Urothelium cell line (cell line): ENCODE data around the gene PPP1R9A.

Experiments
- DNase-seq: peaks from one replicate; pipeline ENCODE4 v3.0.0; 2011; ENCODE audit warnings: low spot score, mixed read lengths
- FAIRE-seq: peaks from 2 replicates; lab custom pipeline; 2011; peaks lifted over from hg19 to GRCh38; lab: Jason Lieb, UNC

Gene PPP1R9A

DNA sequence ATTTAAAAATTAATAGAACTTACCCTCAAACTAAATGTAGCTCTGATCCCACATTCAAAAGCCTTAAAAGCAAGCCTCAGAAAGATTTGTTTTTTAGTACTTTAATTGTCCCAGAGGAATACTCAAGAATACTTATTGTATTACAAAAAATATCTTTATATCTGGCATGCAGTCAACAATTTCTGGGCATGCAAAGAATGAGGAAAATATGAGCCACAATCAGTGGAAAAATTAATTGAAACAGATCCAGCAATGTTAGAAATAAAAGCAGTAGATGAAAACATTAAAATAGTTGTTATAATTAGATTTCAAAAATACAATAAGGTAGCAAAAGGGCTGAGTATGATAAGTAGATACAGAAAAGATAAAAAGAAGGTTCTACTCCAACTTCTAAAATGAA, 262.3 kb downstream of the PPP1R9A start:
- FAIRE-seq (no peak), DNase-seq (no peak)

DNA sequence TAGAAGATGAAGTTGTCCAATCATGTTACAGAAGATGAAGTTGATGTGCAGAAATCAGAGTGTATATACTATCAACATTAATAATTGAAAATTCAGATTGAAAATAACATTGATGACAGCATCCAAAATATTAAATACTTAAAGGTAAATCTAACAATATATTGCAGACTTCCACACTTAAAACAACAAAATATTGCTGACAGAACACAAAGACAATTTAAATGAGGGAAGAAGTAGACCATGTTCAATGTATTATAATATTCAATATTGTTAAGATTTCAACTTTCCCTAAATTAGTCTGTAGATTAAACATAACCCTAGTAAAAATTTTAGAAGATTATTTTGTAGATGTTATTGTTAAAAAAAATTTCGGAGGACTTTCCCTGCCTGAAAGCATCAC, 265.0 kb downstream of the PPP1R9A start:
- FAIRE-seq: no peak

GRCh38 chr7:95190515-95190914, 283.1 kb downstream of the PPP1R9A start:
- DNase-seq (no peak), FAIRE-seq (no peak)

More for the DNA sequence above, 265.0 kb downstream of the PPP1R9A start:
- DNase-seq: no peak

GRCh38 chr7:95191795-95192194, 284.4 kb downstream of the PPP1R9A start:
- DNase-seq (no peak), FAIRE-seq (no peak)

DNA sequence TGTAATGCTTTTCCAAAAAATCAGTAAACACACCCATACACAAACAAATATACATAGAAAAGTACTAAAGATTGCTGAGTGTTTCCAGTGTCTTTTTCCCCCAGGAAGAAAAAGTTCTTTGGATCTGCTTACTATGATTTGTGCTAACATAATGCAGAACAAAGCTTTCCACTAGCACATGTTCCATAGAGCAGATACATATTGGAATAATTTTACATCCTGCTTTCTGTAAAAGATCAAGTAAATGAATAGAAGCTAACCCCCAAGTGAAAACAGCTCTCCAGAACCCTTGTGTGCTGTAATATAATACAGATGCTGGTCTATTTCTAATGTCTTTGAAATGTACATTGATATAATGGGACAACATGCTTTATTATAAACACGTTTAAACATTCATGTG, 291.5 kb downstream of the PPP1R9A start:
- no peak for DNase-seq
- no peak for FAIRE-seq

DNA sequence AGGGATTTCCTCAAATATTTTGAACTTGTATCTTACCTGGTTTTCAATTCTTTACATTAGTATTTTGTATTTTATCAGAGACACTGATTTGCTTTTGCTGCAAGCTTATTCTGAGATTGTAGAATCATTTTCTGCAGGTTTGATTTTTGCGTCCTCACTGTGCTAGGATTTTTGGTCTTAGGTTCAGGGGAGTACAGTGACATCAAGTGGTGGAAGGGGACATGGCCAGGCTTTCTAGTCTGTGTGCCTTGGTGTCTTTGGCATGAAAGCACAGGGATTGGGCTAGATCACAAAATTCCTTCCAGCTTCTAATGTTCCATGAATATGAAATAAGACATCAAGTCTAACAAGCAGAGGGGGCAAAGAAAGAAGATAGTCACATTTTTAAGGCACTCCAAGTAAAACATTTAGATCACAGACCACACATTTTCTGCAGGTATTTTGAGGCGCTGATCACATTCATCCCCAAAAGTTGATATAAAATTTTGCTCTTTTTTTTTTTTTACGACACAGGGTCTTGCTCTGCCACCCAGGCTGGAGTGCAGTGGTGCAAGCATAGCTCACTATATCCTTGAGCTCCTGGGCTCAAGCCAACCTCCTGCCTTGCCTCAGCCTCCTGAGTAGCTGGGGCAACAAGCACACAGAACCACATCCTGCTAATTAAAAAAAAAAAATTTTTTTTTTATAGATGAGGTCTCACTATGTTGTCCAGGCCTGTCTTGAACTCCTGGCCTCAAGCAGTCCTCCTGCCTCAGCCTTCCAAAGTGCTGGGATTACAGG, 292.6 kb downstream of the PPP1R9A start:
- peak; percentile 30 for FAIRE-seq
- peak; percentile 64 for DNase-seq

DNA sequence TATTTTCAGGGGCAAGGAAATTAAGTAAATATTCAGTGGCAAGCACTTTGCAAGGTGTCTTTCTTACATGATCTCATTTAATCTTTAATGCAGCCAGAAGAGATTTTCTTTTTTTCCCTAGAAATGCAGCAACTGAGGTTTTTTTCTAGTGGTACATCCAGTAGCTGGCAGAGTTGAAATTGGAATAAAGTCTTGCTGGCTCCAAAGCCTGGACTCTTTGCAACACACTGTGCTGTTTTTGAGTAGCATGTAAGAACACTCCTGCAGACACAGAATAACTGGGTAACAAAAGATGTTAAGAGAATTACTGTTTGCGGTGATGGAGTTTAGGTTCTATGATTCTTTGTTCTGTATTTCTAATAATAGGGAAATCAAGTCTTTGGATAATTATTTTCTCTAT, 293.3 kb downstream of the PPP1R9A start:
- DNase-seq (no peak), FAIRE-seq (no peak)

- DNase-seq: no peak
- FAIRE-seq: no peak
These were observed 294.3 kb downstream of the PPP1R9A start for GRCh38 chr7:95201727-95202126.

DNA sequence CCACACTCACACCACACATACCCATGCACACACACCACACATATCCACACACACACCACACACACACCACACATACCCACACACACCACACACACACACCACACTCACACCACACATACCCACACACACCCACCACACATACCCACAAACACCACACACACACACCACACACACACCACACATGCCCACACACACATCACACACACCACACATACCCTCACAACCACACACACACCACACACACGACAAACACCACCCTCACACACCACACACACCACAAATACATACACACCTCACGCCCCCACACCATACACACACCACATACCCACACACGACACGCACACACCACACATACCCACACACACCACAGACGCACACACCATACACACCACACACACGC, 297.2 kb downstream of the PPP1R9A start:
- DNase-seq (no peak), FAIRE-seq (peak; percentile 100)

- FAIRE-seq: no peak
These were observed 298.4 kb downstream of the PPP1R9A start for GRCh38 chr7:95205665-95206225.

DNA sequence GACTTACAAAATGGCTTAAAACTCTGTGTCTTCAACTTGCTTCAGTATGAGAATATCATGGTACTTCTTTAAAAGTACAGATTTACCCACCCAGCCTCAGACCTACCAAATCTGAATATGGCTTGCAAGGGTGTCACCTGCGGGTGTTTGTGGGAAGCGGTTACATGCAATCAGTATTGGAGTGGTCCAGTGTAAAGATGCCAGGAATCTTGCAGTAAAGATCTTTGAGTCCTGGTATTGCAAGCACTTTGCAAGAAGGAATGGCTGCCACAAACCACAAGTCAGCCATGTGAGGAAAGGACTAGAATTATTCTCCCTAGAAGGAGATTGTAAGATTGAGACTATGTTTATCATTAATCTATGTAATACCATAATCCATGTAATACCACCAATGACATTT, 301.9 kb downstream of the PPP1R9A start:
- FAIRE-seq (no peak), DNase-seq (no peak)

More at GRCh38 chr7:95205665-95206225, 298.4 kb downstream of the PPP1R9A start:
- peak; percentile 38 for DNase-seq

- no peak for FAIRE-seq
- no peak for DNase-seq
These were observed 302.4 kb downstream of the PPP1R9A start for GRCh38 chr7:95209788-95210187.

DNA sequence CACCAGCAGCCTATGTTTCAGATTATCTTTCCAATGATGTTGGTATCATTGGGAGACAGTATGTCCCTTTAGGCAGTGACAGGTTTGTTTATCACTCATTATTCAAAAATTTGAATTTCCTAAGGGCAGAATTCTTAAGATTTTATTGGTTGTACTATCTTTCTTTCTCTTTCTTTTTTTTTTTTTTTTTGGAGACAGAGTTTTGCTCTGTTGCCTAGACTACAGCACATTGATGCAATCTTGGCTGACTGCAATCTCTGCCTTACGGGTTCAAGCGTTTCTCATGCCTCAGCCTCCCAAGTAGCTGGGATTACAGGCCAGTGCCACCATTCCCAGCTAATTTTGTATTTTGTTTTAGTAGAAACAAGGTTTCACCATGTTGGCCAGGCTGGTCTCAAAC, 305.8 kb downstream of the PPP1R9A start:
- FAIRE-seq (no peak), DNase-seq (no peak)

DNA sequence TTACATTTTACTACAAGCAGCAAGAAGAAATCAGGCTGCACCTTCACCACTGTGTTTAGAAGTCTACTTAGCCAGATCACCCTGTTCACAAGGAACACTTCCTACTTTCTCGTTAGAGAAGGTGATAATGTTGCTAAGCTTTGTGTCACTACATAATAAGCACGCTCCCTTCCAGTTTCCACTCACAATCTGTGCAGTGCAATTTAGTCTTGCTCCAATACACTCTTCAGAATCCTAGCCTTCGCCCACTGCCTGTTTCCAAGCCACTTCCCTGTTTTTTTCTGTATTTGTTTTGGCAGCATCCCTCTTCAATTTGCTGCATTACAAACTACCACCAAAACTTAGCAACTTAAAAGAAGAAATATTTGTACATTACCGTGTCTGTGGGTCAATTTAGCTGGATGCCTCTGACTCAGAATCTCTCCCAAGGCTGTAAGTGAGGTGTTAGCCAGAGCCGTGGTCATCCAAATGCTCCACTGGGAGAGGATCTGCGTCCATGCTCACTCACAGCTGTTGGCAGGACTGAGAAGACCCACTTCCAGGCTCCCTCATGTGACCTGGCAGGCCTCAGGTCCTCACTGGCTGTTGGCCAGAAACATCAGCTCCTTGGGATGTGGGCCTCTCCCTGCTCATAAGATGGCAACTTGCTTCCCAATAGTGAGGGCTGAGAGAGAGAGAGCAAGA, 306.6 kb downstream of the PPP1R9A start:
- peak; percentile 13 for FAIRE-seq

GRCh38 chr7:95219721-95220120, 312.3 kb downstream of the PPP1R9A start:
- FAIRE-seq: no peak
- DNase-seq: no peak

More for the DNA sequence above, 306.6 kb downstream of the PPP1R9A start:
- no peak for DNase-seq

- no peak for DNase-seq
- no peak for FAIRE-seq
These were observed 312.9 kb downstream of the PPP1R9A start for GRCh38 chr7:95220328-95220727.

DNA sequence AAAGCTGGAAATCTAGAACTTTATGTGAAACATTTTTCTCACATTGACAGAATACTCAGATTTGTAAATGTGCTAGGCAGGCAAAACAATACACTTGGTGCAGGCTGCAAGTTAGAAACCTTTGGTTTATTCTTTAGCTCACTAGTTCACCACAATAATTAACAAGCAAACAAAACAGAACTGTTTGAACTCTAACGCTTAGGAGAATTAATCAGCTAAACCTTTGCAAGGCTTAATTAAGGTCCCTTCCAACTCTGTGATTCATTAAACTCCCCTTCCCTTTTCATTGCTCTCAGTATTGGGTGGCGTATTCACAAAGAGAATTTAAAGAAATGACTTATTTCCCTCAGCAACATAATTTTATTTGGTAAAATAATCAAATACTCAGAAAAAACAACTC, 317.9 kb downstream of the PPP1R9A start:
- no peak for FAIRE-seq
- no peak for DNase-seq

DNA sequence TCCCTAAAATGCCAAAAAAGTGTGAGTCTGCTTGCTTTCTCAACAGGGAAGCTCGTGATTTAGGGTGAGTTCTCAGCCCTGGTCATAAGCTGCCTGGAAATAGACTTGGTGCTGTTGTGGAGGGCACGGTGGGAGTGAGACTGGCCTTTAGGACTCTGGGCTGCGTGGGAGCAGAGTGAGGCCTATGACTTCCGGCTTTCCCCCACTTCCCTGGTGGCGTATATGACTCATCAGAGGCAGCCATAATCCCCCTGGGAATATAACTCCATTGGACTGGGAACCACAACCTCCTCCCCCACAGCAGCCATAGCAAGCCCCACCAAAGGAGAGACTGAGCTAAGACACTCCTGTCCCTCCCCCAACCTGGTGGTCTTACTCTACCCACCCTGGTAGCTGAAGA, 321.9 kb downstream of the PPP1R9A start:
- DNase-seq: peak; percentile 33

DNA sequence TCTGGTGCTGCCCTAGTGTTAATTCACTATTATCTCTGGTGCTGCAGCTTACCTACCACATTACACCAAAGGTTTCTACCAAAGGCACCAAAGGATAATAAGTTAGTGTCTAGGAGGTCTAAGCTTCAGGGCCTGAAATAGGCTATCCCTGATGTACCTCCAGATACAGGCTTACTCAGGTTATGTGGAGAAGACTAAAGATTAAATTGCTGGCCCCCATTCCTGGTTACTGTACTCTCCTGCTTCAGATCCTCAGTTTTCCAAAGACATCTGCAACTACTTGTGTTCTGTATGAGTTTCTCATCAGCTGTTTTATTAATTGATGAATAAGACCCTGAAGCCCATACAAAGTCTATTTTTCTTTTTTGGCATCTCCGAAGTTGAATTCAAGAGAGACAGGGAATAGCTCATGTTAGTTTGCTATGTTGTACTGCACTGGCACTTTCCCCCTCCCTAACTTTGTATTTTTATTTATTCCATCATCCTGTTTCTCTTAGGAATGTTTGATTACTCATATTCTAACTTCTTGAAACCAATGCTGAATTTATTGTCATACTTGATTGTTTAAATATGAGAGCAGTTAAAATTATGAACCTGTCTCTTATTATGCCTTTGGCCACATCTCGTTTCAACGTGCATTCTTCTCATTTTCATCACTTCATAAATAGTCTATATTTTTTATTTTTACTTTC, 331.0 kb downstream of the PPP1R9A start:
- no peak for FAIRE-seq
- no peak for DNase-seq

More for the DNA sequence above, 321.9 kb downstream of the PPP1R9A start:
- FAIRE-seq: peak; percentile 71

GRCh38 chr7:95240921-95241320, 333.5 kb downstream of the PPP1R9A start:
- DNase-seq (no peak), FAIRE-seq (no peak)

DNA sequence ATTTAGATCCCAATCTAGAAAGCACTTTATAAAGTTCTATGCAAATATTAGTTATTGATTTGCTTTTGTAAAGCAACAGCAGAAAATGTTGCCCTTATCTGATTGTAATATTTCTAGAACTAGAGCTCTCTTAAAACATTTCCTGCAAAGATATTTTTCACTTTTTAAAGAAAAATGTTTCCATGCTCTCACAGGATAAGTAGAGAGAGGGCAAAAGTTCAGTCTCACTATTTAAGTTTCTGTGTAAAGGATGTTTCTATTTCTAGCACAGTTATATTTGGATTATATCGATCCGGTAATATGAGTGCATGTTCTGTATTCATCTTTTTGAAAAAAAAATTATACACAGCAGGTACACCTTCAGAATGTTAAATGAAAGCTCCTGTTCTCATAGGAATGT, 334.9 kb downstream of the PPP1R9A start:
- DNase-seq (no peak), FAIRE-seq (no peak)
